ENCODE measurements around the gene ZWILCH. TPM values are rescaled to one million over a fixed set of nuclear protein-coding genes. Genes with fewer than 3 reads are reported as not detected.
"Not testable (repeated sequence)": the region's sequence is repeated elsewhere in the genome, so short reads cannot be mapped to it uniquely, and the experiment has no call there.

ZWILCH gene
- total RNA-seq, 1 donor from 2014 or later = 2.3 TPM

DNA sequence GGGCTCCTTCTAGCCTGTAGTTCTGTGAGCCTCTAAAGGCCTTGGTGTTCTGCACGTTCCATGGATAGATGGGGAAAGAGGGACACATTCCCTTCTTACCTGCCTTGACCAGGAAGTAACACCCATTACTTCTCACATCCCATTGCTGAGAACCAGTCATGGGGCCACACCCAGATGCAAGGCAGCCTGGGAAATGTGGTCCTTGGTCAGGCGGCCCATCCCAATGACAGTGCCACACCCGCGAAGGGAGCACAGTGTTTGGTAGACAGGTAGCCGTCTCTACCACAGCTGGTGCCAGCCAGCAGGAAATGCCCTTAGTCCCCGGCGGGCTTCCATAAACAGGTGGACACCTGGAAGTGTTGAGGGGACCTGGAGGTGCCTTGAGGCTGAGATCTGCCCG is 83.8 kb downstream of the ZWILCH start:
- TF ChIP-seq, protein P1, sequence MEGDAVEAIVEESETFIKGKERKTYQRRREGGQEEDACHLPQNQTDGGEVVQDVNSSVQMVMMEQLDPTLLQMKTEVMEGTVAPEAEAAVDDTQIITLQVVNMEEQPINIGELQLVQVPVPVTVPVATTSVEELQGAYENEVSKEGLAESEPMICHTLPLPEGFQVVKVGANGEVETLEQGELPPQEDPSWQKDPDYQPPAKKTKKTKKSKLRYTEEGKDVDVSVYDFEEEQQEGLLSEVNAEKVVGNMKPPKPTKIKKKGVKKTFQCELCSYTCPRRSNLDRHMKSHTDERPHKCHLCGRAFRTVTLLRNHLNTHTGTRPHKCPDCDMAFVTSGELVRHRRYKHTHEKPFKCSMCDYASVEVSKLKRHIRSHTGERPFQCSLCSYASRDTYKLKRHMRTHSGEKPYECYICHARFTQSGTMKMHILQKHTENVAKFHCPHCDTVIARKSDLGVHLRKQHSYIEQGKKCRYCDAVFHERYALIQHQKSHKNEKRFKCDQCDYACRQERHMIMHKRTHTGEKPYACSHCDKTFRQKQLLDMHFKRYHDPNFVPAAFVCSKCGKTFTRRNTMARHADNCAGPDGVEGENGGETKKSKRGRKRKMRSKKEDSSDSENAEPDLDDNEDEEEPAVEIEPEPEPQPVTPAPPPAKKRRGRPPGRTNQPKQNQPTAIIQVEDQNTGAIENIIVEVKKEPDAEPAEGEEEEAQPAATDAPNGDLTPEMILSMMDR (IDR thresholded peaks at IDR 0.05) = no peak
- intact Hi-C loops (cut with DNase I) = no loop called here
- H3K27me3 ChIP-seq = no peaks in the 10 kb centered on the region

DNA sequence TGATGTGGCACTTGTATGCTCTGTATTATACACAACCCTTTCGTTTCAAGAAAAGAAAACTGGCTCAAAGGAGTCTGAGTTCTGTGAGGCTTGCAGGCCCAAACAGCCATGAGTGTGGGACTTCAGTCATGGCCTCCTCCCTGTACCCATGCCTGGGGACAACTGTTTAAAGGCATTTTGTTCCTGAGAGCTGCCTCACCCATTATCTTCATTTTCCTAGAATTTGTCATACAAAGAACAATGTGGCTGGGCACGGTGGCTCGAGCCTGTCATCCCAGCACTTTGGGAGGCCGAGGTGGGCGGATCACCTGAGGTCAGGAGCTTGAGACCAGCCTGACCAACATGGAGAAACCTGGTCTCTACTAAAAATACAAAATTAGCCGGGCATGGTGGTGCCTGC is 84.3 kb downstream of the ZWILCH start:
- H3K9me3 ChIP-seq; H3K27ac ChIP-seq; H3K4me3 ChIP-seq; H3K4me1 ChIP-seq; DNase-seq (ENCODE audit: low spot score in 2 of 2); intact Hi-C loops (cut with DNase I); H3K36me3 ChIP-seq; H3K27me3 ChIP-seq: not testable (repeated sequence)

More for the DNA sequence above, 83.8 kb downstream of the ZWILCH start:
- H3K4me3 ChIP-seq = no peak overlapping the region
- DNase-seq (ENCODE audit: low spot score in 2 of 2) = no peak
- H3K9me3 ChIP-seq = no peaks in the 10 kb centered on the region
- no peaks in the 10 kb centered on the region for H3K4me1 ChIP-seq
- H3K27ac ChIP-seq = no peak overlapping the region
- H3K36me3 ChIP-seq = no peaks in the 10 kb centered on the region

DNA sequence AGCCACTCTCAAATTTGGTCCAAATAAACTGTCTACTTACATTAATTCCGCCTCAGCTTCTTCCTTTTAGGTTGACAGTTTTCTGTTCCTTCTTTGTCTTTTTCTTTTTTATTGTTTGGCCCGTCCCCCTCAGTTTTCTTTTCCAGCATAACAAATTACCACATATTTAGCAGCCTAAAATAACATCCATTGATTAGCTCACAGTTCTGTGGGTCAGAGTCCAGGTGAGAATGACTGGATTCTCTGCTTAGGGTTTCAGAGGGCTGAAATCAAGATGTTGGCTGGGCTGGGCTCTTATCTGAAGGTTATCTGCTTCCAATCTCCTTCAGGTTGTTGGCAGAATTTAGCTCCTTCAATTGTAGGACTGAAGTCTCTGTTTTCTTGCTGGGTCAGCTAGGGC is 85.3 kb downstream of the ZWILCH start:
- intact Hi-C loops (cut with DNase I) = no loop called here
- no peaks in the 10 kb centered on the region for H3K36me3 ChIP-seq
- no peak overlapping the region for H3K27ac ChIP-seq
- no peak for DNase-seq (ENCODE audit: low spot score in 2 of 2)
- H3K27me3 ChIP-seq = no peaks in the 10 kb centered on the region
- TF ChIP-seq, protein P1 (IDR thresholded peaks at IDR 0.05) = no peak
- no peaks in the 10 kb centered on the region for H3K9me3 ChIP-seq
- no peaks in the 10 kb centered on the region for H3K4me1 ChIP-seq
- H3K4me3 ChIP-seq = no peak overlapping the region

DNA sequence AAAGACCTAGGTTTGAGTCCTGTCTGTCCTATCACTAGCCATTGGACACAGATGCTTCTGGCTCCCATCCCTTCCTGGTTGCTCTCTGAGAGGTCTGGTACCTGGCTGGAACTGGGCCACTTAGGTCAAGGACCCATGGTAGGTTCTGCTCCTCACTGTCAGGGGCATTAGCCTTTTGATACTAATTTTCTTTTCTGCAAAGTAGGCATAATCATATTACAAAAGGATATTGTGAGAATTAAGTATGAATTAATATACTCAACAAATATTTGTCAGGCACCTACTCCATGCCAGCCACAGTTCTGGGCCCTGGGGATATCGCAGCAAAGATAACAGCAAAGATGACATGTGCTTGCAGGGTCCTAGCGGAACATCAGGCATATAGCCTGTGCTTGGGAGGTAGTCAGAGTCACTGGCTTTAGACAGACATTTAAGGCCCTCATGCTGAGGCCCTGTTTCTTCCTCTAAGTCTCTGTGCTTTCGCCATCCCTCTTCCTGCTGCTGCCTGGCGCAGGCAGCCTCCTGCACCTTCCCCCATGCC is 86.3 kb downstream of the ZWILCH start:
- Histone ChIP-seq H3K9me3 (no peaks in the 10 kb centered on the region), H3K4me1 (no peaks in the 10 kb centered on the region), H3K27me3 (no peaks in the 10 kb centered on the region), H3K4me3 (no peak overlapping the region), H3K36me3 (no peaks in the 10 kb centered on the region), H3K27ac (no peak overlapping the region)
- intact Hi-C loops (cut with DNase I) = no loop called here
- TF ChIP-seq, protein P1 (IDR thresholded peaks at IDR 0.05) = no peak
- DNase-seq (ENCODE audit: low spot score in 2 of 2) = no peak

DNA sequence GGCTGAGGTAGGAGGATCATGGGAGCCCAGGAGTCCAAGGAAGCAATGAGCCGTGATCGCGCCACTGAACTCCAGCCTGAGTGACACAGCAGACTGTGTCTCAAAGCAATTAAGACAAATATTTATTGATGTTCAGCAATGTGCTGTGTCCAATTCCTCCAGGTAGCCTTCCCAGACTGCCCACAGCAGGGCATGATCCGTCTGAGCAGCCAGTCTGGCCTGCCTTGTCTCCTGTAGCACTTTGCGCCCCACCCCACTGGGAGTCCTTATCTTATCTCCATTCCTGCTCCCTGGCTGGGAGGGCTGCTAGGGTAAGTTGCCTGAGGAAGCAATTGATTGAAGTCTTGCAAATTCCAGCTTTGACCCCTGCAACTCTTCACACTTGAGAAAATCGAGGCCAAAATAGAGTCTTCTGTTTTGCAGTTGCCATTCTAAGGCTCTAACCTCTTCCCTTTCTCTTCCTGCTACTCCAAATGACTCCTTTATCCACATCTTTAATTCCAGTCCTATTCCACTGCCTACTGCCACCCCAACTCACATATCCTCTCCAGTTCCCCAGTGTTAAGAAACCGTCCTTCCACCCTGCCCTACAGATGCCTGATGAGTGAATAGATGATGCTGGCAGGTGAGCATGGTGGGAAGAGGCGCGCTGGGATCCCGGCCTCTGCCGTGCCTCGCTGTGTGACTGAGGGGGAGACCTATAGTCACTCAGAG is 87.5 kb downstream of the ZWILCH start:
- no peaks in the 10 kb centered on the region for H3K9me3 ChIP-seq
- DNase-seq (ENCODE audit: low spot score in 2 of 2) = no peak
- H3K27me3 ChIP-seq = no peaks in the 10 kb centered on the region
- no peaks in the 10 kb centered on the region for H3K4me1 ChIP-seq
- TF ChIP-seq, protein P1 (IDR thresholded peaks at IDR 0.05) = no peak
- intact Hi-C loops (cut with DNase I) = no loop called here
- H3K36me3 ChIP-seq = no peaks in the 10 kb centered on the region
- H3K4me3 ChIP-seq = no peak overlapping the region
- no peak overlapping the region for H3K27ac ChIP-seq

DNA sequence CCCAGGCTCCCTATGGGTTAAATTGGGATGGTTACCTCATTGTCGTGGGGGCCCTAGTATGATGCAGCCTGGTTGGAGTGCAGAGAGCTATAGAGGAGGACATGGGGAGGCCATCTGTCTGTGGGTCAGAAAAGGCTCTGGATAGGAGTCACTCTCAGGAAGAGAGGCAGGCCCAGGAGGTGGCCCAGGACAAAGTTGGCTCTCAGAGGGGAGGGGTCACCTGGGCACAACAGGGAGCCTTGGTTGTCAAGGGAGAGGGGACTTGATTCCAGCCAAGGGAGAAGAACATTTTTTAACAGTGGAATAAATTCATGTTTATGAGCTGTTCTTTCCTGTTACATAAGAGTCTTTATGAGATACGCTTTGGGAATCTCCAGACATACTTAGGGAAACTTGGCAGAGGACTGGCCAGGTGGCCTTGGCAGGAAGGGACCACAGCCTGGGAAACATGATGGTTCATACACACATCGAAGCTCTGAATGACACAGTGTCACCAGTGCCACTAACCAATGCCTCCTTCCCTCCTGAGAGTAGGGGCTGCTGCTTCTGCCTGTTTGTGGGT is 88.2 kb downstream of the ZWILCH start:
- intact Hi-C loops (cut with DNase I) = no loop called here
- TF ChIP-seq, protein P1 (IDR thresholded peaks at IDR 0.05) = no peak
- H3K4me1 ChIP-seq = no peaks in the 10 kb centered on the region
- H3K27ac ChIP-seq = no peak overlapping the region
- H3K4me3 ChIP-seq = no peak overlapping the region
- DNase-seq (ENCODE audit: low spot score in 2 of 2) = no peak
- no peaks in the 10 kb centered on the region for H3K9me3 ChIP-seq
- H3K27me3 ChIP-seq = no peaks in the 10 kb centered on the region
- H3K36me3 ChIP-seq = no peaks in the 10 kb centered on the region
